Measurements from ENCODE around the gene C16orf90.
"Not testable (repeated sequence)": the region's sequence is repeated elsewhere in the genome, so short reads cannot be mapped to it uniquely, and the experiment has no call there.

Gene C16orf90

DNA sequence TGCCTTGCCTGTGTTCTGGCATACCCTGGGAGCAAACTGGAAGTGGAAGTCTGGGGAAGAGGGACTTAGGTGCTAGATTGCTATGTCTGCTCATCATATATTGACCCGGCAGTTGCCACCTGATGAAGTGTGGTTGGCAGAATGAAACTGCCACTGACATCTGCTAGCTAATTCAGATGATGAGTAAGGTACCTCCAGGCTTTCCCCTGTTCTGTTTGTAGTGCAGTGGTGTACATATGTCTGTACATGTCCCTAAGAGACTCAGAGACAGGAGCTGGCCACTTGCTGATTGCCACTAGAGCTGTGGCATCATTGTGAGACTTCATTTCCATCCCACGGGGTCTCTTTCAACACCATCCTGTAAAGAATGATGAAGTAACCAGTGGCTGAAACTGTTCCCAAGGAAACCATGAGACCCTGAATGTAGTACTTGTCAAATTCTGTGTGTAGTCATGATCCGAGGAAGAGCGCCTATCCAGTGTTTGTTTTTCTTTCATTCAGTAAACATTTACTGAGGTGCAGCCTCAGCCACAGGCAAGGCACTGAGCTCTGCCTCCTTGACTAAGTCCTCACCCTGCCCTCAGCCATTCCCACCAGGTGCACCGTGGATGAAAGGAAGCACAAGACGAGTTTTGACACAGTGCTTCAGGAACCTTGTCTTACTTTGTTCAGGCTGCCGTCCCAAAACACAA lies 18.7 kb upstream of the C16orf90 start:
- no peak for DNase-seq (ENCODE audit: low read depth, low spot score)

DNA sequence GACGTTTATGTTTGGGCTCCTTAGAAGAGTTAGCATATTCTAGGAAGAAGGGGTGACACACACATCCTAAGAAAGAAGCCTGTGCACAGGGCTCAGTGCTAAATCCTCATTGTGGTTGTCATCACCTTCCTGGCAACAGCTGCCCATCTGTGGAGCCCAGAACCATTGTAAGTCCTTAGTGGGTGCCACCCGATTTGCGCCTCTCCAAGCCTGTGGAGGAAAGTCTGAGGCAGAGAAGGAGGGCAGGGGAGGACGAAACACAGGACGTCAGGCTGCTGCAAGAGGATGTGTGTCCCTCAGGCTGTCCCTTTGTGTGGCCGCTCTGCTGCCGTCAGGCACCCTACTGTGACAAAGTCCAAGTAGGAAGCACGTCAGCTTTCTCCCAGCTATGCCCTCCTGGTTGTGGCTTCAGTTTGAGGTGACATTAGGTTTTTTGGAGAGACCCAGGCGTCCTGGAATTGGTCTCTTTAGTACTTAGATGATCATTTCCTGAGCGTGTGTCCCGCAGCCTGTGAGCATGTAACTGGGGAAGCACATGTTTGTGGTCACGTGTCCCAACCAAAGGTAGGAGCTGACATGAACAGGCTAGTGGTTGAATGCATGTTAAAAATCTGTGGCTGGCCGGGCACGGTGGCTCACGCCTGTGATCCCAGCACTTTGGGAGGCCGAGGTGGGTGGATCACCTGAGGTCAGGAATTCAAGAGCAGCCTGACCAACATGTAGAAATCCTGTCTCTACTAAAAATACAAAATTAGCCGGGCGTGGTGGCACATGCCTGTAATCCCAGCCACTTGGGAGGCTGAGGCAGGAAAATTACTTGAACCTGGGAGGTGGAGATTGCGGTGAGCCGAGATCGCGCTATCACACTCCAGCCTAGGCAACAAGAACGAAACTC lies 16.2 kb upstream of the C16orf90 start:
- no peak for DNase-seq (ENCODE audit: low read depth, low spot score)

DNA sequence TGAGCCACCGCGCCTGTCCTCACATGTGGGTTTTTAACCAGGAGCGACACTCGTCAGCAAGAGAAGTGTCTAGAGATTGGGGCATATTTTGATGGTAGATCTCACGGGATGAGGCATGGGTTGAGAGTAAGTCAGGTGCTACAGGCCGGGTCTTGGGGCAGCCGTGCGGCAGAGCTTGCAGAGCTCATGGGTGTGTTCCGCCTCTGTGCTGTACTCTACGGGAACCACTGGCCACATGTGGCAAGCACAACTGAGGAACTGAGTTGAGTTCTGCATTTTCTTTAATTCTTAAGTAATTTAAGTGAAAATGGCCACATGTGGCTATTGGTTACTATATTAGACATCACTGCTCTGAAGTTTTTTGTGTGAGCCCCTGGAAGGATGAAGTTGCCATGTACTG lies 15.1 kb upstream of the C16orf90 start:
- DNase-seq (ENCODE audit: low read depth, low spot score): no peak

DNA sequence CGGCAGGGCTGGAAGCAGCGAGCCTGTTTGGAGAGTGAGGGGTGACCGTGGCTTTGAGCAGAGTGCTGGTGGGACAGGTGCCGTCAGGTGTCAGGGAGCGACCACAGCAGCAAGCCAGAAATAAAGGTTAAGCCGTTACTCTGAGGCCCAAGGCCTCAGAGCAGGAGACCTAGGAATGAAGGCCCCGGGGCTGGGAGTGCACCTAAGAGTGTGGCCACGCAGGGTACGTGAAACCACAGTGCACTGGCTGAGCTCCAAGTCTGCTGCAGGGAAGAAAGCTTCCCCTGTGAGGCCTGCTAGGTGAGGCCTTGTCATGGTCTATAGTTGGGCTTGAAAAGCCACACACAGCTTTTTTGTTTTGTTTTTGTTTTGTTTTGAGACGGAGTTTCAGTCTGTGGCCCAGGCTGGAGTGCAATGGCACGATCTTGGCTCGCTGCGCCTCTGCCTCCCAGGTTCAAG lies 14.2 kb upstream of the C16orf90 start:
- DNase-seq (ENCODE audit: low read depth, low spot score): no peak

DNA sequence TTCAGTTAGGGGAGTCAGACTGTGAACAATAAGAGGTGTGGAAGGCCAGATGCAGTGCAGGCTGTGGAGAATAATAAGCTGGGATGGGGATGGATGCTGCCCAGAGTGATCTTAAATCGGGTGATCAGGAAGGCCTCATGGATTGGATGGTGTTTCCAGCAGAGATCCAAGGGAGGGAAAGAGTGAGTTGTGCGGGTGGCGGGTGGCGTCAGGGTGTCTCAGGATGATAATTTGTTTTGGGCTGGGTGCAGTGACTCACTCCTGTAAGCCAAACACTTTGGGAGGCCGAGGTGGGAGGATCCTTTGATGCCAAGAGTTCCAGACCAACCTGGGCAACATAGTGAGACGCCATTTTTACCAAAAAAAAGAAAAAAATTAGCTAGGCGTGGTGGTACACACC lies 13.4 kb upstream of the C16orf90 start:
- no peak for DNase-seq (ENCODE audit: low read depth, low spot score)

DNA sequence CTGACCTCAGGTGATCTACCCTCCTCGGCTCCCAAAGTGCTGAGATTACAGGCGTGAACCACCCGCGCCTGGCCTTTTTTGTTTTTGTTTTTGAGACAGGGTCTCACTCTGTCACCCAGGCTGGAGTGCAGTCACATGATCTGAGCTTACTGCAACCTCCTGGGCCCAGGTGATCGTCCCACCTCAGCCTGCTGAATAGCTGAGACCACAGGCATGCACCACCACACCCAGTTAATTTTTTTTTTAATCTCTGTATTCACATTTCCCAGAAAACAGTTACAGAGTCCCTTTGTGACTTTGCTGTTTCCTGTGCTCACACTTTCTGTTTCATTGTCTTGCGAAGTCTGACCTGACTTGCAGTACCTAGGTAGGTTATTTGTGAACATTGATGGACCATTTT lies 8.2 kb upstream of the C16orf90 start:
- no peak for DNase-seq (ENCODE audit: low read depth, low spot score)

DNA sequence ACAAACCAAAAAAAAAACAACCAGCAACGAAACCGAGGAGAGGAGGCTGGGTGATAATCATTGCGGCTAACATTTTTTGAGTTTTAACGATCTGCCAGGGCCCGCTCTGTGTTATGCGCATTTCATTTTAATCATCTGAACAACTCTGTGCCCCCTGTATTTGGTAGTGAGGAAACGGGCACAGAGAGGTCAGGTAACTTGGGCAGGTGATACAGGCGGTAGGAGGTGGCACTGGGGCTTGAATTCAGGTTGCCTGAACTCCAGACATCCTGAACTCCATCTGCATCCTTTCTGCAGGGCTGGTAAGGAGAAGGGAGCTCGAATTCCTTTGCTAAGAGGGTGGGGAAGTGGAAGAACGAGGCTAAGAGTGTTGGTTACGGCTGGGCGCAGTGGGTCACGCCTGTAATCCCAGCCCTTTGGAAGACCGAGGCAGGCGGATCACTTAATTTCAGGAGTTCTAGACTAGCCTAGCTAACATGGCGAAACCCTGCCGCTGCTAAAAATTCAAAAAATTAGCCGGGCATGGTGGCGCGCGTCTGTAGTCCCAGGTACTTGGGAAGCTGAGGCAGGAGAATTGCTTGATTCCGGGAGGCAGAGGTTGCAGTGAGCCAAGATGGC lies 6.6 kb upstream of the C16orf90 start:
- no peak for DNase-seq (ENCODE audit: low read depth, low spot score)

DNA sequence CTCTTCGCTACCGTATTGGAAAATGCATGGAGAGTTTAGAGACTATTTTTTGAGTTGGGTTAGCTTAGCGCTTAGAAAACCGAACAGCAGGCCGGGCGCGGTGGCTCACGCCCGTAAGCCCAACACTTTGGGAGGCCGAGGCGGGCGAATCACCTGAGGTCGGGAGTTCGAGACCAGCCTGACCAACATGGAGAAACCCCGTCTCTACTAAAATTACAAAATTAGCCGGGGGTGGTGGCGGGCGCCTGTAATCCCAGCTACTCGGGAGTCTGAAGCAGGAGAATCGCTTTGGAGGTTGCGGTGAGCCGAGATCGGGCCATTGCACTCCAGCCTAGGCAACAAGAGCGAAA lies 6.1 kb upstream of the C16orf90 start:
- not testable (repeated sequence) for DNase-seq (ENCODE audit: low read depth, low spot score)

DNA sequence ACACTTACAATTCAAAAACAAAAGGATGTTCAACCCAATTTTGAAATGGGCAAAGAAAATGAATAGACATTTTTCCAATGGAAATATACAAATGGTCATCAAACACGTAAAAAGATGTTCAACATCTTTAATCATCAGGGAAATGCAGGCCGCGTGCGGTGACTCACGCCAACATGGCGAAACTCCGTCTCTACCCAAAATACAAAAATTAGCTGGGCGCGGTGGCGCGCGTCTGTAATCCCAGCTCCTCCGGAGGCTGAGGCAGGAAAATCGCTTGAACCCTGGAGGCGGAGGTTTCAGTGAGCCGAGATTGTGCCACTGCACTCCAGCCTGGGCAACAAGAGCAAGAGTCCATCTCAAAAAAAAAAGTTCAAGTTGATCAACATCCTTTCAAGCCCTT lies 3.7 kb upstream of the C16orf90 start:
- no peak for DNase-seq (ENCODE audit: low read depth, low spot score)

DNA sequence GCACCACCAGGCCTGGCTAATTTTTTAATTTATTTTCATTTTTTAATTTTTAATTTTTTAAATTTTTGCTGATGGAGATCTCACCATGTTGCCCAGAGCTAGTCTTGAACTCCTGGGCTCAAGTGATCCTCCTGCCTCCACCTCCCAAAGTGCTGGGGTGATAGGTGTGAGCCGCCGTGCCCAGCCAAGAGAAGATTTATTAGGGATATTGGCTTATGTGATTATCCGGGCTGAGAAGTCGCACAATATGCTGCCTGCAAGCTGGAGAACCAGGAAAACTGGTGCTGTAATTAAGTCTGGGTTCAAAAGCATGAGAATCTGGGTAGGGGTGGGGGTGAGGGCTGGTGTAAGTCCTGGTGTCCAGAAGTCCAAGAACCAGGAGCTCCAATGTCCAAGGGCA lies 2.5 kb upstream of the C16orf90 start:
- DNase-seq (ENCODE audit: low read depth, low spot score): no peak

DNA sequence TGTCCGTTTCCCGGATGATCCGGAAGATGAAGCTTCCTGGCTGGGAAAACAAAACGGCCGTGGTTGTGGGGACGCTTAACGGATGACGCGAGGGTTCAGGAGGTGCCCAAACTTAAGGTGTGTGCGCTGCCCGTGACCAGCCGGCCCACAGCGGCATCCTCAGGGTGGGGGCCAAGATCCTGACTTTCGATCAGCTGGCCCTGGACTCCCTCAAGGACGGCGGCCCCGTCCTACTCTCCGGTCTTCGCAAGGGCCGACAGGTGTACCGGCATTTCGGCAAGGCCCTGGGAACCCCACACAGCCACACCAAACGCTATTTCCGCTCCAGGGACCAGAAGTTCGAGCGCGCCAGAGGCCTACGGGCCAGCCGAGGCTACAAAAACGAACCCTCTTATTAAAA lies 1.1 kb upstream of the C16orf90 start:
- no peak for DNase-seq (ENCODE audit: low read depth, low spot score)

DNA sequence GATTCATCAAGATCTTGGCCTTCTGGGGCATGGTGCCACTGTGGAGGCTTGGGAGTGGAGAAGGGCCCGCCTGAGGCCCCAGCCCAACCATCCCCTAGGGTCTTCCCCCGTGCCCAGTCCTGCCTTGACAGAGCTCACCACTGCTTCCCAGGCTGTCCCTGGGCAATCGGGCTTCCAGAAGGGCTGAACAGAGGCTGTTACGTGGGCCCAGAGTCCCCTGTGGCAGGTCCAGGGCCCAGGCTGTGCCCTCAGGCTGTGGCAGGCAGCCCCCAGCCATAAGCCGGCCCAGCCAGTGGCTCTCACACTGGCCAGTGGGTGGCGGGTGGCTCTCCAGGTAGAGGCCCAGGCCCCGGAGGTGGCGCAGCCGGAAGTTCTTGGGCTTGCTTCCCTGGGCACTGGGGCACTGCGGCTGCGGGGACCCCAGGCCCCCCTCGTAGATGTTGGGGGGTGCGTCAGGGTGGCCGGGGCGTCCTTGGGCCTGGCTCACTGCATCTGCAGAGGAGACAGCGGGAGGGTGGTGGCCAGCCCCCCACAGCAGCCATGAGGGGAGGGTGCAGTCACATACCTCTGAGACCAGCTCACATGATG lies 809 bp downstream of the C16orf90 start:
- DNase-seq (ENCODE audit: low read depth, low spot score): no peak

DNA sequence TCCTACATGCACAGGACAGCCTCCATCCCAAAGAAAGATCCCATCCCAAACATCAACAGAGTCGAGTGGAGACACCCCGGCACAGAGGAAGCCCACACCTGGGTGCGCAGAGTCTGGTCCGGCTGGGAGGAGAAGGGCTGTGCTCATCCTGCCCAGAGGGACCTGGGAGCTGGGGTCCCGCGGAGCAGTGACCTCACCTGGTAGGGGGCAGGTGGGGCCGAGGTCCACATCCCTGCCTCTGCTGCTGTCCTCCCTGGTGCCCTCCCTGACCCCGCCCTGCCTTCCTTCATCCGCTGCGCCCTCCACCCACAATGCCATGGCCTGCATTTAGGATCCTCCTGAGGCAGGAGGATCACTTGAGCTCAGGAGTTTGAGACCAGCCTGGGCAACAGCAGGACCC lies 2.9 kb downstream of the C16orf90 start:
- no peak for DNase-seq (ENCODE audit: low read depth, low spot score)

DNA sequence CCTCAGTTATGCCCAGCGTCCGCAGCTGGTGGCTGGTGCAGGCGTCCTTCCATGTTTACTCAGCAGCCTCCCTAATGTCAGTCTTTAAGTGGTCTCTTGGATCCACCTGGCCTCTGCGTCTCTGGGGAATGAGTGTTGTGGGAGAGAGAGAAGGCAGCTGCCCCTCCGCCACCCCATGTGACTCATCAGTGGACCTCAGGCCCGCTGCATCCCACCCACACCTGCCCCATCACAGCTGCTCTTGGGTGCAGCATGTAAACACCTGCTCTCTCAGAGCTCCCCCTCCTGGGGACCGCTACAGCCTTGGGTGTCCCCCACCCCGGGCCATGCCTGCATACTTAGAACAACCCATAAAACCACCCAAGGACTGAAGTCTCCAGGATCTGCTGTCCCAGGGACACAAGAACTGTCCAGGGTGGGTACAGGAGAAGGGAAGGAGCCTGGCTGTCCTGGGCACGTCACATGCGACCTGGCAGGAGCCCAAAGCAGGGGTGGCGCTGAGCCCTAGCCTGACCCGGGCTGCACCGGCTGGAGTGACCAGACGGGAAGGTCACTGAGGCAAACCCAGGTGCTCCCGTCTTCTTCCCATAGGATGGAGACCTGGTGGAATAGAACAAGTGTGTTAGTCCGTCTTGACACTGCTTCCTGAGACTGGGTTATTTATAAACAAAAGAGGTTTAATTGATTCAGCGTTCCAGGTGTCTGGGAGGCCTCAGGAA lies 4.2 kb downstream of the C16orf90 start:
- no peak for DNase-seq (ENCODE audit: low read depth, low spot score)

DNA sequence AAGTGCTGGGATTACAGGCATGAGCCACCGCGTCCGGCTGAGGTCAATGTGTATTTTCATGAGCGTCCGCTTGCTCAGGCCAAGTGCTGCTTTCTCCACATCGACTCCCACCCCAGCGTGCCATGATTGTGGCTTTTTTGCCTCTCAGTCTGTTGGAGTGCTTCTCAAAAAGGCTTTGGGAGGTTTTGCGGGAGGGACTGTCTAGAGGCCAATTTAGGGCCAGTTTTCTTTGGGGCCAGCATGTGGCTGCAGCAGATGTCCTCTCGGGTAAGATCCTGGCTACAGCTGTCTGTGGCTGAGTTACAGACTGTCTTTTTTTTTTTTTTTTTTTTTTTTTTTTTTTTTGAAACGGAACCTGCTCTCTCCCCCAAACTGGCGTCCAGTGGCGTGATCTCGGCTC lies 6.5 kb downstream of the C16orf90 start:
- DNase-seq (ENCODE audit: low read depth, low spot score): no peak

DNA sequence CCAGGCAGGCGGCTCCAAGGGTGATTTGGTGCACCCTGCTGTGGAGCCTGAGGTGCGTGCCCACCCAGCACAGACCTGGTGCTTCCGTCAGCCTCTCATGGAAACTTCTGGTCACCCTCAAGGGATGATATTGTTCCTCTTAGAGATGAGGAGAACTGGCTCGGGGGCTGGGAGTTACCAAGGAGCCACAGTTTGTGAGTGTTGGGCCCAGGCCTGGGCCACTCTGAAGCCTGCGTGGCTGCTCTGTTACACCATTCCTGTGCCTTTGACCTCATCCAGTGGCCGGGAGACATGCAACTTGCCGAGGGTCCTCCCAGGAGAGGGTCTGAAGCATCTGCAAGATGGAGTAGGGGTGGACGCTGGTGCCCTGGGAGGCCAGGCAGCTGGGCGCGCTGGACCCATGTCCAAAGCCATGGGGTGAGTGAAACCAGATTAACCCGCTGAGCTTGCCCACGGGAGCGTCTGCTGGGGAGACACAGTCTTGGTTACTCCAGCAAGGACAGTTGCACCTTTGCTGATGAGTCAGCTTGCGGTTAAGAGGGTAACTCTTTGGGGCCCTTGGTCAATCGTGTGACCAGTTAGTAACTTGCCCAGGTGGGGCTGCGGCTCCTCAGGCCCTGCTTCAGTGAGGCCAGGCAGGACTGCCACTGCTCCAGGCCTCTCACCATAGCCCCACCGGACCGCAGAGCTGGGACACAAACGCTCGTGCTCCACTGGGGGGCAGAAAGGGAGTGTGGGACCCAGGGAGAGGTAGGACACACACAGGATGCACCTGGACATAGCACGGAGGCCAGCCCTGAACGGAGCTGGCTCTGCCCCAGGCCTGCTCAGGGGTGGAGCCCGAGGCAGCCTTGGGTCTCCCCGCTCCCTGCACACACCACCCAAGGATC lies 7.5 kb downstream of the C16orf90 start:
- DNase-seq (ENCODE audit: low read depth, low spot score): no peak

DNA sequence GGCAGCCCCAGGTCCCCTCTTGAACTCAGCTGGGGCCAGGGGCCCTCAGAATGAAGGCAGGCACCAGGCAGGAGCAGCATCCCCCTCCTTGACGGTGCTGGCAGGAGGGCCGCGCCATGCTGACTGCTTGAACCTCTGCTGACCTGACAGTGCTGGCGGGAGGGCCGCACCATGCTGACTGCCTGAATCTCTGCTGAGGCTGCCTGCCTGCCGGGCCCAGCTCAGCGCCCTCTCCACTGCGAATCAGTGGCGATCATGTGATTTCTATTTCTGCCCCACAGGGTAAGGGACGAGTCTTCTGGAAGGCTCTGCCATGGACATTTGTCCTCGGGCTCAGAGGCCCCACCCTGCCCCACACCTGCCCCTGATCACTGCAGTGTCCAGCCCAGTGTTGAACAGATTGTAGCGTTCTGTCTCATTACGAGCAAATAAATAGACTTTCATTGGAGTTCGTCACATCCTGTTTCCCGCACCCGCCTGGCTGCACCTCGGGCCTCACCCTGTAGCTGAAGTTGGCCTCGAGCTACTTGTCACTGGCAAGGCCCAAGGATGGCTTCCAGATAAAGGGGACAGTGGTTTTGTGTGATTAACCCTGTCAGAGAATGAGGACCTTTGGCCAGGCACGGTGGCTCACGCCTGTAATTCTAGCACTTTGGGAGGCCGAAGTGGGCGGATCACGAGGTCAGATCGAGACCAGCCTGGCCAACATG lies 8.6 kb downstream of the C16orf90 start:
- DNase-seq (ENCODE audit: low read depth, low spot score): no peak

DNA sequence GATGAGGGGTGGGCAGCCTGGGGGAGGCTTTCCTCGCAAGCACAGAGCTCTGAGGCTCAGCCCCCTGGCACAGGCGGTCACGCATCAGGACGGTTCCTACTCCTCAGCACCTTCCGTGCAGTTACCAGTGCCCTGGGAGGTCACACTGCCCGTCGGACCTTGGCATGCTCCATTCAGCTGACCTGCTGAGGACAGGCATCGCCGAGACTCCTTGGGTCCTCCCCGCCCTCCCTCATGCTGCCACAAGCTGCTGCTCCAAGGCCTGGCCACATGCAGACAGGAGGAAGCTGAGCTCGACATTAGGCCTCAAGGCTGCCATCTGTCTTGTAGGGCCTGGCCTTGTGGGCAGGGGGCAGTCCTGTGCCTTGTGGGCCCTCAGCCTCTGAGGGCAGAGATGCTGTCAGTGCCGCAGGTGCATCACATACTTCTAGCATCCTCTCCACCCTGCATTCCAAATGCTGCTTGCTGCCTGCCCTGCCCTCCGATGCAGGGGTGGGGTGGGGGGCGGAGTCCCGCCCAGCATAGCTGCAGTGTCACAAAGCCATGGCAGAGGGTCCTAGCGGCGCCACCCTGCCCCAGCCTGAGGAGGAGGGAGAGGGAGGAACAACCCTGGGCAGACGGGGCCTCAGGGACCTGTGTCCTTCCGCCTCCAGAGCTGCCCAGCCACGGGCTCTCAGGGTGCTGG lies 9.3 kb downstream of the C16orf90 start:
- DNase-seq (ENCODE audit: low read depth, low spot score): no peak

DNA sequence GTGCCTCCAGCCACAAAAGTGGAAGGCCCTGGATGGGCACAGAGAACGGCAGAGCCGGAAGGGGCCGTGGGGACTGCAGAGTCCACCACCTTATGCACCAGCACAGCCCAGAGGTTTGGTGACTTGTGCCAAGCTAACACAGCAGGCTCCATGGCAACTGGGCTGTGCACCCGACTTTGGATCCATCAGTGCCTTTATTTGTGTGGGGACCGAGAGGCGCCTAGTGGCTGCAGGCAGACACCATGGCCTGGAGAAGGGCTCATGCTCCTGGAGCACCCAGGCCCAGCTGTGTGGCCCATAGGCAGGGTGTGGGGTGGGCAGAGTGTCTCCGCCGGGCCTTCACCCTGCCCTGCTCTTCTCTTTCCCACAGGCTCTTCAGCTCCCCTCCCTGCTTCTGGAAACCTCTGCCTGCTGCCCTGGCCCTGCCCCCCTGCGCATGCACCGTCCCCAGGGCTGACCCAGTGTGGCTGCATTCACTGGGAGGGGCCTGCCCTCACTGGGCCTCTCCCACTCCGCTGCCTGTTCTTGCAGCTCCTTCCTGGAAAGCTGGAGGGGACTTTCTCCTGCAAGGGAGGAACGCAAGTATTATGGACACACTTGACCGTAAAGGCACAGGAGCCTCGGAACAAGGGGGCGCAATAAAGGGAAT lies 10.1 kb downstream of the C16orf90 start:
- DNase-seq (ENCODE audit: low read depth, low spot score): no peak

All from brain pericyte (primary cell).